Esophagus squamous epithelium (tissue), 4 donors: ENCODE measurements around the gene OR13J1.

ENCODE experiments used
- CTCF ChIP-seq, 6 experiments: fragments of 450-650 bp in 4 of 6; fragments of 200-600 bp in 2 of 6; sonication (generic) in 2 of 6; IDR thresholded peaks; one replicate each; pipeline ENCODE4 v1.5.1; 2016 to 2019; ENCODE audit warnings: antibody characterized with exemption in 6 of 6, mild to moderate bottlenecking in 4 of 6, moderate library complexity in 4 of 6
- POLR2A ChIP-seq, 4 donors: fragments of 450-650 bp; IDR thresholded peaks; one replicate each; pipeline ENCODE4 v1.6.1; 2017; ENCODE audit warnings: antibody characterized with exemption in 4 of 4, mild to moderate bottlenecking in 4 of 4, moderate library complexity in 3 of 4

DNA sequence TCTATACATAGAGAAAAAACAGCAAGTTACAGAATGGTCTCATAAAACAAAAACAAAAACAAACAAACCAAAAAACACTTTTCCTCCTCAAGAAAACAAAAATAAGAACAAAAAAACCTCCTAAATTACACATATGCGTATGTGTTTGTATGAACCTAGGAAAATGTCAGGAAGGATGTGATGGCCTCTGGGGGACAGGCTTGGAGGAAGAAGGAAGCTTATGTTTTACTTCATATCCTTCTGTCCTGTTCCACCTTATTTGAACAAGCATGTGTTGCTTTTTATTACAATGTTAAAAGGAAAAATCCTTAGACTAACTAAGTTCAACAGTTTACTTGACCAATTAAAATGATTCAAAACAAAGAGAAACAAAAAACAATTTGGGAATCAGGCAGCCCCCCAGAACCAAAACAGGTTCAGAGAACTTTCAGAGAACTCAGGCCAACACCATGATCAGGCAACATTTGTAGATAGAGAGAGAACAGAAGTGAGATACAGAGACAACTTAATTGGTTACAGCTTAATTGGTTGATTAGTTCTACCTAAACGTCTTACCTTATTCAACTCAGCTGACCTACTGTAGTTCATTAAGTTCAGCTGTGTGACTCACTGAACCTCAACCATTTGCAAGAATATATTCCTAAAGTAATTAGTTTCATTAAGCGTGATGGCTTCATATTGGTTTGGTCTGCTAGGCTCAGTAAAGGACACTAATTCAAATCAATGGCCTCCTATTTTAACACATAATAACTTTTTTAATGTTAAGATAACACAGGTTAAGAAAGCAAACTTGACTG is 49.2 kb upstream of the OR13J1 start:
- TF ChIP-seq CTCF (IDR thresholded peaks at IDR 0.05) (no peak), POLR2A (IDR thresholded peaks at IDR 0.05) (no peak)
